NCI-H1694 treated with DMSO at 0.1 percent for 48 hours (cell line): ENCODE measurements around the gene MON1A.
A peak's percentile ranks its signal among the peaks of the same experiment; 100 is the strongest.
"Not testable (repeated sequence)": the region's sequence is repeated elsewhere in the genome, so short reads cannot be mapped to it uniquely, and the experiment has no call there.

Source experiments
- DNase-seq: peaks from one replicate; lab custom pipeline; 2025; lab: John Stamatoyannopoulos, UW

Gene MON1A

GRCh38 chr3:49917806-49918590 is 11.6 kb downstream of the MON1A start:
- DNase-seq, result not testable (repeated sequence)

GRCh38 chr3:49916686-49917085 is 12.9 kb downstream of the MON1A start:
- no peak for DNase-seq

- no peak for DNase-seq
Observed at GRCh38 chr3:49914906-49915305, 14.7 kb downstream of the MON1A start.

GRCh38 chr3:49912881-49913281 is 16.7 kb downstream of the MON1A start:
- DNase-seq, result peak; percentile 11

- no peak for DNase-seq
Observed at GRCh38 chr3:49911611-49912010, 18.0 kb downstream of the MON1A start.

GRCh38 chr3:49911124-49911420 is 18.5 kb downstream of the MON1A start:
- no peak for DNase-seq

- DNase-seq, result no peak
Observed at GRCh38 chr3:49910409-49911123, 19.0 kb downstream of the MON1A start.

- DNase-seq, result no peak
Observed at GRCh38 chr3:49908373-49909199, 21.0 kb downstream of the MON1A start.

GRCh38 chr3:49906073-49906743 is 23.4 kb downstream of the MON1A start:
- DNase-seq, result no peak

GRCh38 chr3:49904448-49904847 is 25.2 kb downstream of the MON1A start:
- not testable (repeated sequence) for DNase-seq

- DNase-seq, result no peak
Observed at GRCh38 chr3:49903451-49904424, 25.9 kb downstream of the MON1A start, which contains the start of gene MST1R. Gene MST1R, minus strand, starts transcription at chr3:49903873. Its CDS starts 264 bp downstream, at chr3:49903609.

GRCh38 chr3:49902511-49903345 is 26.9 kb downstream of the MON1A start:
- no peak for DNase-seq

- no peak for DNase-seq
Observed at GRCh38 chr3:49901366-49902339, 28.0 kb downstream of the MON1A start.

GRCh38 chr3:49900491-49901153 is 29.0 kb downstream of the MON1A start:
- no peak for DNase-seq

- peak; percentile 4 for DNase-seq
Observed at GRCh38 chr3:49899815-49900214, 29.8 kb downstream of the MON1A start.

- no peak for DNase-seq
Observed at GRCh38 chr3:49898991-49899390, 30.6 kb downstream of the MON1A start.

GRCh38 chr3:49896345-49896744 is 33.3 kb downstream of the MON1A start:
- no peak for DNase-seq

- DNase-seq, result no peak
Observed at GRCh38 chr3:49895791-49896190, 33.8 kb downstream of the MON1A start.
